GM12872 (cell line): ENCODE data around the gene RNU6-8.

Experiments used
- TF ChIP-seq, protein P1 (sequence below): IDR thresholded peaks from 3 replicates; pipeline ENCODE4 v1.5.1; 2011; ENCODE audit warnings: low read depth, mild to moderate bottlenecking, low read length, moderate library complexity; ENCODE audit not compliant: insufficient read depth

RNU6-8 gene

DNA sequence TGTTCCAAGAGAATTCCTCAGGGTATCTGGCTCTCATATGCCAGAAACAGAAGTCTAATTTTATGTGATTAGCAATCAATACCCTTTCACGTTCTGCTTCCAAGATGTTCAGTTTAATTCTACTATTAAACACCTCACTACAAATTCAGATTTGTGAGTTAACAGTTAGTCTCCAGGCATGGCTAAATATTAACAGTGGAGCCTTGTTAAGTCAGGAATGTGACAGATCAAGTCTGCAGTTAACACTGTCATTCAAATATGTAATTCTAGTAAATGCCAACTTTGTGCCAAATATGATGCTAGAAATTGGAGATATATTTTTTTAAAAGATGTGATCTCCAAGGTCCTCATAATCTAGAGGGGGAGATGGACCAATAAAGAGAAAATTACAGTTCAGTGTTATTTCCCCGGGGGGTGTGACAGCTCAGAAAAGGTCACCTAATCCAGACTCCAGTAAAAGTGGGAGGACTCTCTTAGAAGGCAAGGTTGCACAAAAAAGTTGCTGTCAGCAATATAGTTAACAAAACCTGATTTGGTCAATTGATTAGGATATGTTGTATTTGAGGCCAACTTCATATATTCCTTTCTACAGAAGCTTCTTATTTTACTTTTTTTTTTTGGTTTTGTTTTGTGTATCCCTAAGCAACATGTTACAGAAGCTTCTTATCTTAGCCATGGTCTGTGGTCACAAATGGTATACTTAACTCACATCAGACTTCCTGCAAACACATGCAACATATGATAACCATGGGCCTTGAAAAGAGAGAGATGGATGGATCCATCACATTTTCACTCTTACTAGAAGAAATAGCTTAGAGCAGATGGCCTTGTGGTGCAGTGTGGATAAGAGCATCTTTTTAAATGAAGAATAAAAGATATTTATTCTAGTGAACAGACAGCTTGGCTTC is 19.7 kb downstream of the RNU6-8 start:
- TF ChIP-seq, protein P1, sequence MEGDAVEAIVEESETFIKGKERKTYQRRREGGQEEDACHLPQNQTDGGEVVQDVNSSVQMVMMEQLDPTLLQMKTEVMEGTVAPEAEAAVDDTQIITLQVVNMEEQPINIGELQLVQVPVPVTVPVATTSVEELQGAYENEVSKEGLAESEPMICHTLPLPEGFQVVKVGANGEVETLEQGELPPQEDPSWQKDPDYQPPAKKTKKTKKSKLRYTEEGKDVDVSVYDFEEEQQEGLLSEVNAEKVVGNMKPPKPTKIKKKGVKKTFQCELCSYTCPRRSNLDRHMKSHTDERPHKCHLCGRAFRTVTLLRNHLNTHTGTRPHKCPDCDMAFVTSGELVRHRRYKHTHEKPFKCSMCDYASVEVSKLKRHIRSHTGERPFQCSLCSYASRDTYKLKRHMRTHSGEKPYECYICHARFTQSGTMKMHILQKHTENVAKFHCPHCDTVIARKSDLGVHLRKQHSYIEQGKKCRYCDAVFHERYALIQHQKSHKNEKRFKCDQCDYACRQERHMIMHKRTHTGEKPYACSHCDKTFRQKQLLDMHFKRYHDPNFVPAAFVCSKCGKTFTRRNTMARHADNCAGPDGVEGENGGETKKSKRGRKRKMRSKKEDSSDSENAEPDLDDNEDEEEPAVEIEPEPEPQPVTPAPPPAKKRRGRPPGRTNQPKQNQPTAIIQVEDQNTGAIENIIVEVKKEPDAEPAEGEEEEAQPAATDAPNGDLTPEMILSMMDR, result no peak

DNA sequence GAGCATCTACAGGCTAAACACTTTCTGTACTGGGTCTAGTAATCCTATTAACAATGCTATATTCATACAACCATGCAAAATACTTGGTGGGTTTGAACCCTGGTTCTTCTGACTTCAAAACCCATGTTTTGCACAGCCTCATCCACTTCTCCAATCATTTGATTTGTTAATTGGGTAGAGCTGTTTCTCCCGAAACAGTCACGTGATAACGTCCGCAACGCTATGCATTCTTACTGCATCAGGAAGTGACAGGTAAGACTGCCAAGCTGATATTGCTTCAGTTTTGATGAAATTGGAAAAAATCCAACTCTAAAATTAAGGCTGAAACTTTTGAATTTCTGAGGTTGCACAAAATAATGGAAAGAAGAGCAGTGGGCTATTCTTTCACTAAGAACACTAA is 31.6 kb downstream of the RNU6-8 start:
- TF ChIP-seq, protein P1, result no peak

DNA sequence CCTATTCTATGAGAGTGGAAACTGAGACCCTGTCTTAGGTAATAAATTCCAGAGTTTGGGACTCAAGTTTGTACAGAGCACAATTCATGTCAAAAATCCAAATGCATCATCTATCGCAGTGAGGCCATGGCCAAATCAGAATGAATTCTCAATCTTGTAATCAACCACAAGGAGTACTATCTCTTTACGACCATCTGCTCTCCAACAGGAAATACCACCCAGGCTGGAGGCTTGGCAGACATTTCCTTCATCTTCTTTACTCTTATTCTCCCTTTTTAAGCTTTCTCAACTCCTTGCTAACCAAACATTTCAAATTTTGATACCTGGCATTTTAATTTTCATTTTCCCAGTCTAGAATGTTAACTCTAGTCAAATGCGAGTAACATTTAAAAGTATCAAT is 33.9 kb downstream of the RNU6-8 start:
- TF ChIP-seq, protein P1, result no peak

DNA sequence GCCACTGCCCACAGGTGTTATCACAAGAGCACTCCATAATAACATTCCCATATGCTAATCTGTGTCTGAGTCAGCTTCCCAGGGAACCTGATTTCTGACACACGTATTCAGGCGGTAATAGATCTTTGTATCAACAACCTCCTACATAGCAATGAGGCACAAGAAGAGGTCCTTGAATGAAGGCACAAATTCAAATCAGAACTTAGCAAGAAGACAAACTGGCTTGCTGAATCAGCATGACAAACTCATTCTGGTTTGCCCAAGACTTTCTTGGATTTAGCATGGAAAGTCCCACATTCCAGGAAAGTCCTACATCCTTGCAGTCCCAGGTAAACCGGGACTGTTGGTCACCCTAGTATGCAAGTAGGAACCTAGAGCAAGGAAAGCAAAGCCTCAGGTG is 35.2 kb downstream of the RNU6-8 start:
- TF ChIP-seq, protein P1, result no peak

DNA sequence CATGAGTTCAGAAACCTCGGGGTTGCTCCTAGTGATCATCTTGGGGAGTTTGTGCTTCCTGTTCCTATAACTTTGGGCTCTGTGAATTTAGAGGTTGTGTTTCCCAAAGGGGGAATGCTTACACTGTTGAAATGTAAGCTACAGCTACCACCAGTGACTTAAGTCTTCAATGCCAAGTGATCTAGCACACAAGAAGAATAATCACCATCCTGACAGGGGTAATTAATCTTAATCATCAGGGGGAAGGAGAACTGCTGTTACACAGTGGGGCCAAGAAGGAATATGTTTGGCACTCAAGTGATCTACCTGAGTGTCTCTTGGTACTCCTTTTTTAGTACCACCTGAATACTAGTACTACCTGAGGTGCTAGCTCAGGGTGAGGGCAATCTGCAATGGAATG is 36.1 kb downstream of the RNU6-8 start:
- TF ChIP-seq, protein P1, result no peak

DNA sequence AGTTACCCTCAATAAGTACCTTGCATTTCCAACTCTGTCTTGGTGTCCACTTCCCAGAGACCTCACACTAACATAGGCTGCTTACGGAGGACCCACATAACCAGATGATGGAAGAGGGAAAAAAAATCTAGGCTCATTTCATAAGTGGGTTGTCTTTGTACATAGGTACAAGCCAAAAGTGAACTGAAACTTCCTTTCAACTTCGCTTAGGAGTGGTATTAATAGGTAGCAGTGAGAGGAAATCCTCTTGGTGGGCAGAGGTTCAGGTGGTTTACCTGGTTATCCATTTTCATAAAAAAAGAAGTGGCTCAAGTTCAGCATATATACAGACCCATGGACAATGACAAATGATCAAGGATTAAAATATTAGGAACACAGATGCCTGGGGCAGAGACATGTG is 37.0 kb downstream of the RNU6-8 start:
- TF ChIP-seq, protein P1, result no peak
